Amygdala (tissue), 56 donors: ENCODE measurements around the gene GDF15.
"Not testable (repeated sequence)": the region's sequence is repeated elsewhere in the genome, so short reads cannot be mapped to it uniquely, and the experiment has no call there.

Experiments
- DNase-seq, 56 donors: peaks; one replicate each; lab custom pipeline; 2025; lab: John Stamatoyannopoulos, UW

The GDF15 gene

GRCh38 chr19:18389726-18390064, 3.7 kb downstream of the GDF15 start:
- DNase-seq, result no peak

- no peak for DNase-seq
Measured at GRCh38 chr19:18390065-18390907, 4.3 kb downstream of the GDF15 start.

GRCh38 chr19:18391509-18392075, 5.6 kb downstream of the GDF15 start:
- DNase-seq, result no peak

DNA sequence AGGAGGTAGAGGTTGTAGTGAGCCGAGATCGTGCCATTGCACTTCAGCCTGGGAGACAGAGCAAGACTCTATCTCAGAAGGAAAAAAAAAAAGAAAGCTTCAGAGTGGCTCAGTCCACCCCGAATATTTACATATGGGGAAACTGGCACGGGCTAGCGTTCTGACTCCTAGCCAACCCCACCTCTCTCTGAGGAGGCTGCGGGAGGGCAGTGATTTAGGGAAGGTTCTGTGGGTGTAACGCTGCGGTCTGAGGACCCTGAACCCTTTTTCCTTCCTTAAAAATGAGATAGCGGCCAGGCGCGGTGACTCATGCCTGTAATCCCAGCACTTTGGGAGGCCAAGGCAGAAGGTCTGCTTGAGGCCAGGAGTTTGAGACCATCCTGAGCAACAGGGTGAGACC, 6.5 kb downstream of the GDF15 start:
- DNase-seq, result peak in 1 of 56 donors; percentile 15

GRCh38 chr19:18392926-18393325, 7.0 kb downstream of the GDF15 start:
- no peak for DNase-seq

- DNase-seq, result peak in 3 of 56 donors; percentile 10 to 35 (median 17)
Measured at GRCh38 chr19:18393836-18394235, 7.9 kb downstream of the GDF15 start.

- DNase-seq, result no peak
Measured at GRCh38 chr19:18396471-18397241, 10.7 kb downstream of the GDF15 start.

- peak in 8 of 56 donors; percentile 9 to 40 (median 20) for DNase-seq
Measured at GRCh38 chr19:18397242-18398202, 11.6 kb downstream of the GDF15 start, which contains the start of gene LRRC25. Gene LRRC25 (minus strand): TSS chr19:18397622. CDS start chr19:18396963, 659 bp downstream.

DNA sequence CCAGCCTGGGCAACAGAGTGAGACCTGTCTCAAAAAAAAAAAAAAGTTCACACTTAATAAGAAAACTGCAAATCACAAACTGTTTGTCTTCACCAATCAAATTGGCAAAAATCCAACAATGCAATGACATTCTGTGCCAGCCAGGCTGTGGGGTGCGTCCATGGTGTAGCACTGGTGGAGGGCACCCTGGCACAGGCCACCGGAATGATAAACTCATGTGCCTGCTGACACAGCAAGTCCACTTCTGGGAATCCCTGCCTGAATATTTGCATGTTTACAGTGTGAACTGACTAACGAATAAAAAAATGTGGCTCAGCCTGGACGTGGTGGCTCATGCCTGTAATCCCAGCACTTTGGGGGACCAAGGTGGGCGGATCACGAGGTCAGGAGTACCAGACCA, 13.1 kb downstream of the GDF15 start:
- no peak for DNase-seq

DNA sequence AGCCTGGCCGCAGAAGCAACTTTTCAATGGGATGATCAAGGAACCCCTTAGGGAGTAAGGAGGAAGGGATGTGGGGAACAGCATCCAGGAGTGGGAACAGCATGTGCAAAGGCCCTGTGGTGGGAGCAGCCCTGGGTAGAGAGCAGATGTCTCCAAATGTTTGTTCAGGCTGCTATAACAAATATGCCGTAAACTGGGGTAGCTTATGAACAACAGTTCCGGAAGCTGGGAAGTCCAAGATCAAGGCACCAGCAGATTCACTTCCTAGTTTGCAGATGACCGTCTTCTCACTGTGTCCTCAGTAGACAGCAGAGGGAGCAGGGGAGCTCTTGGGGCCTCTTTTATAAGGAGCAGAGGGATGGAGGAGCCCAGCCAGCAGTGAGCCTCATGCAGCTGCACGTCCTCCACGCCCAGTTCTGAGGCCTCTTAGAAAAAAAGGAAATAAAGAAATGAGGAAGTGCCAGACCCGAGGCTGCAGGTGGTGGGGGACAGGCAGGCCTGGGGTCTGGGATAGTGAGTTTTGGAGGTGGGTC, 15.7 kb downstream of the GDF15 start:
- peak in 16 of 56 donors; percentile 13 to 73 (median 26) for DNase-seq

DNA sequence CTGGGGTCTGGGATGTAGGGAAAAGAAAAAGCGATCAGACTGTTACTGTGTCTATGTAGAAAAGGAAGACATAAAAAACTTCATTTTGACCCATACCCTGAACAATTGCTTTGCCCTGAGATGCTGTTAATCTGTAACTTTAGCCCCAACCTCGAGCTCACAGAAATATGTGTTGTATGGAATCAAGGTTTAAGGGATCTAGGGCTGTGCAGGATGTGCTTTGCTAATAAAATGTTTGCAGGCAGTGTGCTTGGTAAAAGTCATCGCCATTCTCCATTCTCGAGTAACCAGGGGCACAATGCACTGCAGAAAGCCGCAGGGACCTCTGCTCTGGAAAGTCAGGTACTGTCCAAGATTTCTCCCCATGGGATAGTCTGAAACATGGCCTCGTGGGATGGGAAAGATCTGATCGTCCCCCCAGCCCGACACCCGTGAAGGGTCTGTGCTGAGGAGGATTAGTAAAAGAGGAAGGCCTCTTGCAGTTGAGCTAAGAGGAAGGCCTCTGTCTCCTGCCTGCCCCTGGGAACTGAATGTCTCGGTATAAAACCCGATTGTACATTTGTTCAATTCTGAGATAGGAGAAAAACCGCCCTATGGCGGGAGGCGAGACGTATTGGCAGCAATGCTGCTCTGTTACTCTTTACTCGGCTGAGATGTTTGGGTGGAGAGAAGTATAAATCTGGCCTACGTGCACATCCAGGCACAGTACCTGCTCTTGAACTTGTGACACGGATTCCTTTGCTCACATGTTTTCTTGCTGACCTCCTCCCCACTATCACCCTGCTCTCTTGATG, 16.7 kb downstream of the GDF15 start:
- not testable (repeated sequence) for DNase-seq

GRCh38 chr19:18405754-18406153, 19.8 kb downstream of the GDF15 start:
- DNase-seq, result not testable (repeated sequence)

DNA sequence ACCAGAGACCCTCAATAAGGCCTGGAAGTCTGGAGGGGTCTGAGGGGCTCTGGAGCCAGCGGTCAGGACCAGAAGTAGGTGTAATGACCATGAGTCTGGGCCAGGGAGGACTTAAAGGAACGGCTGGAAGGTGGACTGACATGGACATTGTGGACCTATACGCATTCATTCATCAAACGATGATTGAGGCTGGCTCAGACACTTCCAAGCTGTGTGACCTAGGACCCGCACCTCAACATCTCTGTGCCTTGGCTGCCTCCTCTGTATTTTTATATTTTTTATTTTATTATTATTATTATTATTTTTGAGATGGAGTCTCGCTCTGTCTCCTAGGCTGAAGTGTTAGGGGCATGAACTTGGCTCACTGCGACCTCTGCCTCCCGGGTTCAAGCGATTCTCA, 20.8 kb downstream of the GDF15 start:
- DNase-seq, result no peak

DNA sequence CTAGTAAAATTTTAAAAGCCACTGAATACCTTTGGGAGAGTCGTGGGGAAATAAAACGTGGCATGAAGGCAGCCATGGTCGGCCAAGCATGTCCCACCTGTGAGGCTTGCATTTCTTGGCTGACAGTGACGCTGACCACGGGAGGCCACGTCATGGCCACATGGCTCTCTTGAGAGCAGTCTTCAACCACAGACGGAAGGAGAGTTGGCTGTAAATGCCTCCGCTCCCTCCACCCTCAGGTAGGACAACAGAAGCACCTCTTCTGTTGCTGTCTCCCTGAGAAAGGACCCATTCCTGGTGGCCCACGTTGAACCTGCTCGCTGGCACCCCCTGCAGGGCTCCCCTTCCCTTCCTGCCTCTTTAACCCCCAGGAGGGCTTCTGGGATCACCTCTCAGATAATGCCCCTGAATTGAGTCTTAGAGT, 22.1 kb downstream of the GDF15 start:
- peak in 1 of 56 donors; percentile 13 for DNase-seq

DNA sequence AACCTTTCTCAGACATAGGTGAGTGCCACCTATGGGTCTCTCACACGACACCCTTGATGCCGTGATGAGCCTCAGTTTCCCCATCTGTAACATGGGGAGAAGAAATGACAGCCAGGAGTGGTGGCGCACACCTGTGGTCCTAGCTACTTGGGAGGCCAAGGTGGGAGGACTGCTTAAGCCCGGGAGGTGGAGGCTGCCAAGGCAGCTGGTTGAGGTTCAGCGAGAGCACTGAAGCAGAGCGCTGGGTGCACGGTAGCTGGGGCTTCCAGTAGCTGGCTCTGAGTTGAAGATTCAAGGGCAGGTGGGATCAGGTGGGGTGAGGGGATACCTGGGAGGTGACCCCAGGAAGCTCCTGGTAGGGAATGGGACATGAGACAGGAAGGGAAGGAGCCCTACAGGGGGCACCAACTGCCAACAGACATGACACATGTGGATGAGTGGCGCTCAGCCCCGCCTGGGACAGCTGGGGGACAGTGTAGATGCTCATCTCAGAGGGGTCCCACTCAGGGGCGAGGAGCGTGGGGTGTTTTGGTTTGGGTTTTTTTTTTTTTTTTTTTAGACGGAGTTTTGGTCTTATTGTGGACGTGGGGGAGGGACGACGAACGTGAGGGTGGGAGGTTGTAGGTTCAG, 26.8 kb downstream of the GDF15 start:
- no peak for DNase-seq

- no peak for DNase-seq
Measured at GRCh38 chr19:18414504-18415177, 28.7 kb downstream of the GDF15 start.

GRCh38 chr19:18415178-18415867, 29.4 kb downstream of the GDF15 start:
- peak in 33 of 56 donors; percentile 11 to 79 (median 42) for DNase-seq
